GM19240 (cell line): ENCODE results near the gene TIPARP.

Experiments used
- DNase-seq: peaks from one replicate; pipeline ENCODE4 v3.0.0; 2011; ENCODE audit warnings: low spot score; ENCODE audit not compliant: insufficient read length

Gene TIPARP

DNA sequence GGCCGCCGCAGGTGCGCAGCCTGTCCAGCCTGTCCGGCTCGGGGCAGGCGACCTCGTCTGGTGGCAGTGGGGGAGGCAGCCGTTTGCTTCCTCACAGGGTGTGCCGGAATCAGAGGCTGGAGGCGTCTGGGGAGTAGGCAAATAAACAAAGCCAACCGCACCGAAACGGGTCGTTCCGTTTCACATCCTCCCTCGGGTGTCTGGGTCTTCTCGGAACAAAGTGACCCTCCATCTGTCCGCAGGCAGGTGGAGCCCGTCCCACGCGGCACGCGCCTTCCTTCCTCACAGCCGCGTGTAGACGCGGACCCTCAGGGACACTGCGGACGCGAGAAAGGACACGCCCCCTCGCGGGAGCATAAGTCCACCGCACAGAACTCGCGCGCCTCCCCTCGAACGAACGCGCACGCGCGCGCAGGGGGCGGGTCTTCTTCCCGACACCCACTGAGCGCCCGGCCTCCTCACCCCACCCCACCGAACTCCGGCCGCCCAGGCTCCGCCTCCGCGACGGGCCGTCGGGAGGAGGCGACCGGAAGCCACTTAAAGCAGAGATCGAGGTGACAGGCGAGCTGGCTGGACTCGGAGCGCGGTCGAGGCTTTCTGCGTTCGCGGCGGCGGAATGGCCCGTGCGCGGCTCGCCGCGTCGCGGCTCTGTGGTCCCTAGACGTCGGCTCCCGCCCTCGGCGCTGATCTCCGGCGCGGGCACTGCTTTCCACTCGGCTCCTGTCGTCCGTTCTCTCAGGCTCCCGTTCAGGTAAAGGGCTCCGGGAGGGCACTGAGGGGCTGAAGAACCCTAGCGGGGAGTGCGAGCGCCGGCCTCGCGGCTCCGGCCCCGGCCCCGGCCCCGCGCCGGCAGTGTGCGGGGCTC is at the start of gene TIPARP:
Gene TIPARP (plus strand): TSS at position 545 of the 865 bp plus-strand sequence. CDS start 3,108 bp downstream, outside the sequence.
- DNase-seq: peak; percentile 51

GRCh38 chr3:156626104-156626503 is 48.3 kb upstream of the TIPARP start:
- DNase-seq: no peak

DNA sequence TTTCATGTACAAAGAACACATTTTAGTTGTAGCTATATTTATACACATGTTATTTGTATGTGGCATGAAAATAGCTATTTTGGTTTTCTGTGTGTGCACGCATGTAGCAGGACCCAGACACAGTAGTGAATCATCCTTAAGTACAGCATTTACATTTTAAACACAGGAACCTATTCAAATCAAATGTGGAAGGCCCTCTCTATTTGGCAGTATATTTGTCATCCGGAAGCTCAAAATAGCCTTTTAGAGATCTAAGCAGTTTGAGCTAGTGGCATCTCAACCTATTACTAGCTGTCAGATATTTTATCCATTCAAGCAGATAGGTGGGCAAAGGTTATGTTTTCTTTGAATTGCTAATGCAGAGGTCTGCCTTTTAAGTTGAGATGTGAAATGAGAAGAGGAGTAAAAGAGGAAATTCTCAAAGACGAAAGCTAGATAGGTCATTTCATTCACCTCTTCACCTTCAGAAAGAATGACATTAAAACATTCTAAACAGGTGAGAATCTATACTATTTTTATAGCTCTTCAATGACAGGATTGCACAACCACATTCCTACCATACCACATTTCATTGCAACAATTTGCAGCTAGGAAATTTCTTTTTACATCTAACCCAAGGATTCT is 46.3 kb upstream of the TIPARP start:
- DNase-seq: no peak

- DNase-seq: no peak
Measured at GRCh38 chr3:156628836-156629618, 45.4 kb upstream of the TIPARP start.

GRCh38 chr3:156630081-156630772 is 44.2 kb upstream of the TIPARP start:
- DNase-seq: no peak

GRCh38 chr3:156630773-156631093 is 43.7 kb upstream of the TIPARP start:
- no peak for DNase-seq

DNA sequence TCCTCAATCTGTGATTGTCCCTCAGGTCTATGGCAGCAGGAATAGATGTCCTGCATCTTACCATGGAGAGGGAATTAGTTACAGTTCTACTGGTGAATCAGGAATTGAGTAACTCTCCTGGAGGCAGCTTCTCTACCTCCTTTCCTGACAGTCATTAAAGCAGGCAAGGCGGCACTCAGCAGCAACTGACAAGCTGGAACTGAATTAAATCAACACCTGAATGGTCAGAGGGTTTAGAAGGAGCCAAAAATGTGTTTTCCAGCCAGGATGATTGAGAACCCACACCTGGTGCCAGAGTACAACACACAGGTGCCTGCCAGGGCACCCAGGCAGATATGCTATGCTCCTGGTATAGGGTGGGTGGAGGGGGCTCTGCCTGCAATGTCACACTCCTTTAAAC is 43.1 kb upstream of the TIPARP start:
- DNase-seq: no peak

- no peak for DNase-seq
Measured at GRCh38 chr3:156632601-156633000, 41.8 kb upstream of the TIPARP start.

GRCh38 chr3:156633335-156633734 is 41.1 kb upstream of the TIPARP start:
- DNase-seq: no peak

- DNase-seq: no peak
Measured at GRCh38 chr3:156635034-156635433, 39.4 kb upstream of the TIPARP start.

- DNase-seq: no peak
Measured at GRCh38 chr3:156635973-156636372, 38.4 kb upstream of the TIPARP start.

DNA sequence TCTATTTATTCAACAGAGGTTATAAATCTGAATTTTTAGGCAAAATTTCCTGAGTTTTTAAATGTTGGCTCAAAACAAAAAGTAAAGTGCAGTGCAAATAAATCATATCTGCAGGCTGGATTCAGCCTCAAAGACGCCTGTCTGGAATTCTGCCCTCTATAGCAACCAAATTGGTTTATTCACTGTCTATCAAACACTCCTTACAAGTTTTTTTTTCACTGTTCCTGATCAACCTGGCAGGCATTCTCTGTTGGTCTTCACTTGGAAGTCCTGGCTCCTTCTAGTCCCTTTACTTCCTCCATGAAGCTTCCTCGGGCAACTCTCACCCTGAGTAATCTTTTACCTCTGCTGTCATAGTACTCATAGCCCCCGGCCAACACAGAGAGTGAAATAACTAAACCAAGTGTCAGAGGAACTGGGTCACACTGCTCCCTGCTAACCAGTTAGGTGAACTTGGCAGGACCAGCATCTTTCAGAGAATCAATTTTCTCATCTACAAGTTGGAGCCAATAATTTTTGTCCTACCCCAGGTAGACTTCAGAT is 36.8 kb upstream of the TIPARP start:
- no peak for DNase-seq

DNA sequence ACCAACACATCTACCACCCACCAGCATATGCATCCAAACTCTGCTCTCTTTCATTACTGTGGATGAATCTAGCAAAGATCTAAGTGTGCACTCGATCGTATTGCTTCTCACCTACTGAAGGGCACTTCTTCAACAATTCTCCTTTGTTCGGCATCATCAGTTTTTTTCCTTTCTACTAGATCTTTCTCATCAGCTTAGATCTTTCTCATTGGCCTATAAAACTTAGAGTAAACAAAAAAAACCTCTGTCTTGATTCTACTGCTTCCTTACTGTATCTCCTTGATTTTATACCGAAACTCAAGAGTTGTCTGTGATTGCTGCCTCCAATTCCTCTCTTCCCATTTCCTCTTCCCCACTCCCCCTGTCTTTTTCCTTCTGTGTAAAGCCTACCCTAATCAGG is 36.1 kb upstream of the TIPARP start:
- DNase-seq: no peak

DNA sequence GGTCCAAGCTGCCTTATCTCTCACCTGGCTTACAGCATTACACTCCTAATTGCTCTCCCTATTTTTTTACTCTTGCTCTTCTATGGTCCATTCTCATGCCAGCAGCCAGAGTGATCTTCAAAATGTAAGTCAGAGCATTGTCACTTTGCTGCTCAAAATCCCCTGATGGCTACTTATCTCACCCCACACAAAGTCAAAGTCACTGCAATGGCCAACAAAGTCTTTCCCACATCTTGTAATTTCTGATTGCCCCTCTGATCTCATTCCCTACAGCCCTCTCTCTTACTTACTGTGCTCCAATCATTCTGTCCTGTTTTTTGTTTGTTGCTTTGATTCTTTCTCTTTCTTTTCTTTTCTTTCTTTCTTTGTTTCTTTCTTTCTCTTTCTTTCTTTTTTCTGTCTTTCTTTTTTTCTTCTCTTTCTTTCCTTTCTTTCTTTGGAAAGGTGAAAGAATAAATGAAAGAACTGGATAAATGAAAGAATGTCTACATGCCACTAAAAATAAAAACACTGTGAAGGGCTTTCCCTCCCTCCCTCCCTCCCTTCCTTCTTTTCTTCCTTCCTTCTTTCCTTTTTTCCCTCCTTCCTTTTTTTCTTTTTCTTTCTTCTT is 34.9 kb upstream of the TIPARP start:
- DNase-seq: no peak

- no peak for DNase-seq
Measured at GRCh38 chr3:156641618-156641975, 32.8 kb upstream of the TIPARP start.

DNA sequence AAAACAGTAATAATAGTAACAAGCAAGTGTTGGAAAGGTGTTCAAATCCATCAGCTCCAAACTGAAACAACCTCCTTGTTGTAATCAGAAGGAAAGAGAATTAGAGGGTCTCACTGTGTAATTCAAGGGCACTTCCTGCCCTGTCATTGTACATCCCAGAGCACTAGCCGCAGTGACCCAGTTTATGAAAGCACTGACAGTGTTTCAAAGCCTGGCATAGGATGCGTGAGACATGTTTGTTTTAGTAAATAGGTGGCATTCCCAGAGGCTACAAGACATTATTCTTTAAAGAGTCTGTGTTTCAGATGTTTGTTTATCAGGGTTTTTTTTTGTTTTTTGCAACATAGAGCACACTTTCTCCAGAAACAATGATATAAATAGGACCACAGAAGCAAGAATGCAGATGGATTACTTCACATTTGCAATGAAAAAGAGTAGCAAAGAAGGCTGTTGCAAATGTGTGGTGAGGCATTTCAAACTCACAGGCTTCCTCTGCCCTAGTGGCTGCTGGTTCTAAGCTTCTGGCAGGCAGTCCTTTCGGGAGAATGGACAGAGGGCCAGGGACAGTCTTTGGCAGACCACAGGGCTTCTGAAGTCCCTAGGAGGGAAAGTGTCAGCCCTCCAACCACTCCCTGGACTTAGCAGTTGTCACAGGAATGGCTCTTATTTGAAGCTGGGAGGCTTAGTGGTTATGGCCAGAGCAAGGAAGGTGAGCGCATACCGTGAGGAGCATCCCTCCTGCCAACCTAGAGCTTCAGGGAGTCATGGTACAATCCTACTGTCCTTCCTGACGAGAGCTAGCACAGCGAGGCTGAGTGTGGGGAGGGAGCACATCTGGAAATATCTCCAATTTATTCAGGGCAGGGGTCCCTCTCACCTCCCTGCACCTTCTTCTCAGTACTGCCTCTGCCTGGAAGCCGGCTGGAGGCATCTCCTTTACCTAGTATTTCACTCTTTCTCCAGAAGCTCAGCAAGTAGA is 31.4 kb upstream of the TIPARP start:
- DNase-seq: no peak

GRCh38 chr3:156643729-156644389 is 30.5 kb upstream of the TIPARP start:
- peak; percentile 33 for DNase-seq

GRCh38 chr3:156644958-156645357 is 29.4 kb upstream of the TIPARP start:
- no peak for DNase-seq

GRCh38 chr3:156646958-156647357 is 27.4 kb upstream of the TIPARP start:
- no peak for DNase-seq
